Sciatic nerve (tissue), 2 donors: ENCODE measurements around the gene MTMR2. TPM values are rescaled to one million over a fixed set of nuclear protein-coding genes. Genes with fewer than 3 reads are reported as not detected.
A peak's percentile ranks its signal among the peaks of the same experiment; 100 is the strongest.

ENCODE experiments used
- ATAC-seq: fragments of 200-7000 bp; cut with Tn5 transposase; one replicate; pipeline ENCODE4 v1.9.1; 2020; ENCODE audit warnings: mild to moderate bottlenecking, moderate library complexity
- DNase-seq: peaks from one replicate; pipeline ENCODE4 v3.0.0-alpha.2; 2020; ENCODE audit warnings: low spot score
- intact Hi-C: fragments of 100-400 bp; cut with DNase I; formaldehyde crosslinking; loops from one replicate; pipeline ENCODE4 v1.14.2; 2022
- total RNA-seq: library from RNA; stranded (reverse); fragmentation: NEBNext Ultra II Directional; extraction: Animal tissue kit (Norgen Biotek cat#: 25700); gene quantifications from one replicate; pipeline ENCODE4 v1.2.1, GENCODE V29; 2021
- donor health status: DM: no; HTN: no; CAD: no.
- donor health status: DM: no; HTN: no; CAD: no.

The MTMR2 gene
- total RNA-seq, 1 donor from 2014 or later = 31.5 TPM

GRCh38 chr11:95920460-95921105 is 3.3 kb downstream of the MTMR2 start:
- intact Hi-C loops = no loop called here
- DNase-seq (no peak), ATAC-seq (no peak)

GRCh38 chr11:95919514-95919913 is 4.4 kb downstream of the MTMR2 start:
- intact Hi-C loops = no loop called here
- no peak for ATAC-seq
- no peak for DNase-seq

GRCh38 chr11:95918720-95919119 is 5.2 kb downstream of the MTMR2 start:
- DNase-seq (no peak), ATAC-seq (no peak)
- intact Hi-C loops = no loop called here

- ATAC-seq (no peak), DNase-seq (no peak)
- intact Hi-C loops = no loop called here
Observed at GRCh38 chr11:95918056-95918455, 5.9 kb downstream of the MTMR2 start.

GRCh38 chr11:95917193-95918036 is 6.5 kb downstream of the MTMR2 start:
- ATAC-seq (no peak), DNase-seq (no peak)
- intact Hi-C loops = no loop called here

- intact Hi-C loops = no loop called here
- ATAC-seq (no peak), DNase-seq (no peak)
Observed at GRCh38 chr11:95916049-95916448, 7.9 kb downstream of the MTMR2 start.

GRCh38 chr11:95915051-95915450 is 8.9 kb downstream of the MTMR2 start:
- ATAC-seq (no peak), DNase-seq (no peak)
- intact Hi-C loops = no loop called here

GRCh38 chr11:95913830-95914615 is 9.9 kb downstream of the MTMR2 start:
- no peak for ATAC-seq
- intact Hi-C loops = no loop called here
- no peak for DNase-seq

- DNase-seq (no peak), ATAC-seq (peak; percentile 26)
- intact Hi-C loops = no loop called here
Observed at GRCh38 chr11:95912902-95913560, 10.9 kb downstream of the MTMR2 start.

- DNase-seq (no peak), ATAC-seq (no peak)
- intact Hi-C loops = no loop called here
Observed at GRCh38 chr11:95911369-95911759, 12.5 kb downstream of the MTMR2 start.

- no peak for DNase-seq
- intact Hi-C loops = no loop called here
- ATAC-seq = no peak
Observed at GRCh38 chr11:95910638-95911368, 13.1 kb downstream of the MTMR2 start.

- DNase-seq = no peak
- no peak for ATAC-seq
- intact Hi-C loops = no loop called here
Observed at GRCh38 chr11:95908826-95909225, 15.1 kb downstream of the MTMR2 start.

GRCh38 chr11:95907476-95907875 is 16.4 kb downstream of the MTMR2 start:
- DNase-seq (no peak), ATAC-seq (no peak)
- intact Hi-C loops = no loop called here

GRCh38 chr11:95904009-95904650 is 19.8 kb downstream of the MTMR2 start:
- ATAC-seq (no peak), DNase-seq (no peak)
- intact Hi-C loops = no loop called here

GRCh38 chr11:95898782-95899181 is 25.1 kb downstream of the MTMR2 start:
- intact Hi-C loops = no loop called here
- no peak for ATAC-seq

GRCh38 chr11:95897731-95898130 is 26.2 kb downstream of the MTMR2 start:
- intact Hi-C loops = no loop called here
- ATAC-seq (no peak), DNase-seq (no peak)

More at GRCh38 chr11:95898782-95899181, 25.1 kb downstream of the MTMR2 start:
- DNase-seq = no peak

- ATAC-seq (no peak), DNase-seq (no peak)
- intact Hi-C loops = no loop called here
Observed at GRCh38 chr11:95895815-95896214, 28.1 kb downstream of the MTMR2 start.

GRCh38 chr11:95892892-95893570 is 30.9 kb downstream of the MTMR2 start:
- intact Hi-C loops = no loop called here
- no peak for ATAC-seq
- DNase-seq = no peak
